ENCODE results near the gene TFPT.

TFPT gene

DNA sequence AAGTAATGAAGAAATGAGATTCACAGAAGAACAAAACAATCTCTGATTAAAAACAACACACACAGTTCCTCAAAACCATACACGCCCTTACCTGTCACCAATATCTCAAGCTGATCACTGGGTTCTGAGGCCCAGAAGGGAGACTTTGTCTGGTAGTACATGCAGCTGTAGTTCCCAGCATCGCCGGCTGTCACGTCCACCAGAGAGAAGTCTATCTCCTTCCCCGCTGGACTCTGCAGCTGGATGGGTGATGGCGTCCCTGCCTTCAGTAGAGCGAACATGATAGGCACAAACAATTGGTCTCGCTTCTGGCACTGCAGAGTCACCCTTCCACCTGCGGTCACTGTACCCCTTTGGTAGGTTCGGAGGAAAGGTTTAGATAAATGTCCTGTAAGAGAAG, 41.6 kb downstream of the TFPT start:
- DNase-seq (ENCODE audit: low read depth) = no peak
- no peak overlapping the region for H3K4me3 ChIP-seq (ENCODE audit: low read depth, low read length)
- TF ChIP-seq, protein P1, sequence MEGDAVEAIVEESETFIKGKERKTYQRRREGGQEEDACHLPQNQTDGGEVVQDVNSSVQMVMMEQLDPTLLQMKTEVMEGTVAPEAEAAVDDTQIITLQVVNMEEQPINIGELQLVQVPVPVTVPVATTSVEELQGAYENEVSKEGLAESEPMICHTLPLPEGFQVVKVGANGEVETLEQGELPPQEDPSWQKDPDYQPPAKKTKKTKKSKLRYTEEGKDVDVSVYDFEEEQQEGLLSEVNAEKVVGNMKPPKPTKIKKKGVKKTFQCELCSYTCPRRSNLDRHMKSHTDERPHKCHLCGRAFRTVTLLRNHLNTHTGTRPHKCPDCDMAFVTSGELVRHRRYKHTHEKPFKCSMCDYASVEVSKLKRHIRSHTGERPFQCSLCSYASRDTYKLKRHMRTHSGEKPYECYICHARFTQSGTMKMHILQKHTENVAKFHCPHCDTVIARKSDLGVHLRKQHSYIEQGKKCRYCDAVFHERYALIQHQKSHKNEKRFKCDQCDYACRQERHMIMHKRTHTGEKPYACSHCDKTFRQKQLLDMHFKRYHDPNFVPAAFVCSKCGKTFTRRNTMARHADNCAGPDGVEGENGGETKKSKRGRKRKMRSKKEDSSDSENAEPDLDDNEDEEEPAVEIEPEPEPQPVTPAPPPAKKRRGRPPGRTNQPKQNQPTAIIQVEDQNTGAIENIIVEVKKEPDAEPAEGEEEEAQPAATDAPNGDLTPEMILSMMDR (IDR thresholded peaks at IDR 0.05; ENCODE audit: insufficient read depth, low read depth, low read length, missing control alignments) = no peak

GRCh38 chr19:54069470-54069869, 46.0 kb downstream of the TFPT start:
- DNase-seq (ENCODE audit: low read depth) = no peak
- H3K4me3 ChIP-seq (ENCODE audit: low read depth, low read length) = no peak overlapping the region
- TF ChIP-seq, protein P1 (IDR thresholded peaks at IDR 0.05; ENCODE audit: insufficient read depth, low read depth, low read length, missing control alignments) = no peak

DNA sequence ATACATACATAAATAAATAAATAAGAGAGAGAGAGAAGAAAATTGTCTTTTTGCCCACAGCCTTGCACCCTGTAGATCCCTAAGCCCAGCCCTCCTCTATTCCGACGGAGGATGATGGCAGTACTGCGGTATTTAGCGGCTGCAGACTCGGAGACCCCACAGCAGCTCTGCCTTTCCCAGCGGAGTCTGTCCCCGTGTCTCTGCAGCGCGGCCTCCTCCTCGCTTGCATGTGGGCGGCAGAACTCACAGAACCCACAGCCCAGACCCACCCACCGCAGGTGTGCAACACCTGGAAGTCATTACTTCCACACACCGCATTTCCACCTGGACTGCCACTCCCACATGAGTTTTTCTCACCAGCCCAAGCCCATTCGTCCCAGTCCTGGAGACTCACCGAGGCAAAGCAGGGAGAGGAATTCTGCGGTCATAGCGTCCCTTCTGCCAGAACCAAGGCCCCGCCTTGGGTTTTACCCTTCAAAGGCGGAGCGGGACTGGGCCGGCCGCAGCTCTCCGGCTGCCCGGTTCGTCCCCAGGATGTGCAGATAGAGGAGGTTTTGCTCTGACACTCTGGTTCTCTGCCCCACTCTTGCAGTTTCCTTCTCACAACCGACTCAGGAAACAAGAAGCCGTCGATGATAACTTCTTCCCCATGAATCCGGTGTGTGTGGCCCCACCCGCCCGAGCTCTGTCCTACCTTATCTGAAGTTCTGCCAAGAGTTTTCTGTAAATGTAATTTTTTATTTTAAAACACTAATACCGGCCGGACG, 51.9 kb downstream of the TFPT start, which contains the start of gene VSTM1:
Gene VSTM1 (minus strand): TSS at position 548 of the 767 bp plus-strand sequence. CDS start 120 bp downstream, at position 428.
- no peak for DNase-seq (ENCODE audit: low read depth)
- no peak within 1 kb of the TSS for H3K4me3 ChIP-seq (ENCODE audit: low read depth, low read length)
- TF ChIP-seq, protein P1 (IDR thresholded peaks at IDR 0.05; ENCODE audit: insufficient read depth, low read depth, low read length, missing control alignments) = no peak

DNA sequence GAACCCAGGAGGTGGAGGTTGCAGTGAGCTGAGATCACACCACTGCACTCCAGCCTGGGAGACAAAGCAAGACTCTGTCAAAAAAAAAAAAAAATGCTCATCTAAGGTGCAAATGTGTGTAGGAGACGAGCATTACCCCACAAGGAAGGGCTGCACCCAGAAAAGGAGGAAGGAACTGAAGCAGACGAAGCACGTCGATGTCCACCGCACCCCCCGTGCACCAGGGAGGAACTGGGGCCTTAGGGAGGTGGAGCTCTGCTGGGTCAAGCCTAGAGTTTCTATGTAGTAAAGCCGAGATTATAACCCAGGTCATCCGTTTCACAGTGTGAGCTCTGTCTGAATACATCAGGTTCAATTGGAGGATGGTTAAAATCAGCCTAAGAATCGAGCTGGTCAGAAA, 52.8 kb downstream of the TFPT start:
- no peak overlapping the region for H3K4me3 ChIP-seq (ENCODE audit: low read depth, low read length)
- no peak for DNase-seq (ENCODE audit: low read depth)
- TF ChIP-seq, protein P1 (IDR thresholded peaks at IDR 0.05; ENCODE audit: insufficient read depth, low read depth, low read length, missing control alignments) = no peak
